HepG2 (cell line): ENCODE data around the gene PACS1. TPM values are rescaled to one million over a fixed set of nuclear protein-coding genes. Genes with fewer than 3 reads are reported as not detected.
A peak's percentile ranks its signal among the peaks of the same experiment; 100 is the strongest.

Source experiments
- ATAC-seq: fragments of 200-7000 bp; cut with Tn5 transposase; 3 replicates; pipeline ENCODE4 v1.9.1; 2020; ENCODE audit warnings: mild to moderate bottlenecking, moderate library complexity
- BruUV-seq: library from RNA; stranded (reverse); fragments of 400-500 nt; replicated peaks from 2 replicates; lab custom pipeline; 2021; lab: Mats Ljungman, UMichigan
- CTCF ChIA-PET: fragments of 300-600 bp; formaldehyde crosslinking; extraction: SDS; loops from one replicate; lab custom pipeline; 2021; ENCODE audit warnings: low total read pairs, inconsistent platforms, low intra/inter-chr PET ratio; lab: Yijun Ruan, JAX
- POLR2A ChIA-PET: fragments of 350-600 bp; sonication (Branson Sonifier 250); formaldehyde crosslinking; loops from one replicate; lab custom pipeline; 2020; ENCODE audit warnings: antibody characterized with exemption, inconsistent platforms; lab: Yijun Ruan, JAX
- DNase-seq: peaks from one replicate; pipeline ENCODE4 v3.0.0-alpha.2; 2015; ENCODE audit warnings: low spot score
- FAIRE-seq: peaks from 3 replicates; lab custom pipeline; 2011; peaks lifted over from hg19 to GRCh38; lab: Jason Lieb, UNC
- H2AFZ ChIP-seq: one replicate; pipeline ENCODE4 v1.6.1; 2011; ENCODE audit warnings: low read length, inconsistent platforms
- H3K27ac ChIP-seq: fragments of 300-600 bp; 3 replicates; pipeline ENCODE4 v1.8.0; 2011; ENCODE audit warnings: mixed run types, mild to moderate bottlenecking, mixed read lengths, low read length, inconsistent platforms; ENCODE audit not compliant: insufficient read depth; ENCODE audit errors: extremely low read length
- H3K27me3 ChIP-seq, 2 experiments: fragments of 200-600 bp in 1 of 2; 2 replicates in 1 of 2; 3 replicates in 1 of 2; pipeline versions ENCODE4 v1.6.0 to v1.8.0; 2011; ENCODE audit warnings: low read length in 2 of 2, mild to moderate bottlenecking in 2 of 2, moderate library complexity in 2 of 2, inconsistent platforms in 1 of 2; ENCODE audit not compliant: insufficient read depth in 2 of 2, control insufficient read depth in 1 of 2
- H3K36me3 ChIP-seq, 2 experiments: fragments of 200-600 bp in 1 of 2; replicated peaks in 1 of 2; 2 replicates in 1 of 2; 3 replicates in 1 of 2; pipeline versions ENCODE4 v1.5.1 to v1.8.0; 2011; ENCODE audit warnings: low read length in 2 of 2, inconsistent platforms in 1 of 2; ENCODE audit not compliant: insufficient read depth in 2 of 2, control insufficient read depth in 1 of 2
- H3K4me1 ChIP-seq: 2 replicates; pipeline ENCODE4 v1.5.1; 2012; ENCODE audit warnings: low read length, inconsistent platforms; ENCODE audit not compliant: insufficient read depth
- H3K4me2 ChIP-seq: 2 replicates; pipeline ENCODE4 v1.6.0; 2011; ENCODE audit warnings: low read depth, low read length, inconsistent platforms
- H3K4me3 ChIP-seq, 3 experiments: fragments of 200-600 bp in 1 of 3; sonication (generic), shearing (Covaris generic) in 1 of 3; replicated peaks in 1 of 3; 2 replicates each; pipeline ENCODE4 v1.5.1; 2011 to 2016; ENCODE audit warnings: low read length in 3 of 3, inconsistent platforms in 2 of 3, low read depth in 2 of 3, mild to moderate bottlenecking in 2 of 3, control low read depth in 1 of 3, mixed read lengths in 1 of 3; ENCODE audit not compliant: insufficient read depth in 1 of 3
- H3K79me2 ChIP-seq: one replicate; pipeline ENCODE4 v1.6.1; 2011; ENCODE audit warnings: low read length, inconsistent platforms; ENCODE audit not compliant: insufficient read depth
- H3K9ac ChIP-seq: 2 replicates; pipeline ENCODE4 v1.6.0; 2011; ENCODE audit warnings: mild to moderate bottlenecking, low read depth, low read length, inconsistent platforms; ENCODE audit not compliant: insufficient read depth
- H3K9me3 ChIP-seq: 2 replicates; pipeline ENCODE4 v1.5.1; 2012; ENCODE audit warnings: mild to moderate bottlenecking, low read length
- H4K20me1 ChIP-seq: 2 replicates; pipeline ENCODE4 v1.6.0; 2011; ENCODE audit warnings: inconsistent platforms, mild to moderate bottlenecking, low read length, moderate library complexity; ENCODE audit not compliant: insufficient read depth
- BHLHE40 ChIP-seq: IDR thresholded peaks from 2 replicates; pipeline ENCODE4 v1.6.1; 2011; ENCODE audit warnings: low read length, improper control_type of control experiment
- CREM ChIP-seq, 2 experiments: sonication (generic) in 1 of 2; formaldehyde crosslinking in 1 of 2; IDR thresholded peaks; 2 replicates each; pipeline versions ENCODE4 v1.4.0 to v1.6.1; 2016 to 2020; ENCODE audit warnings: antibody characterized with exemption in 1 of 2, mild to moderate bottlenecking in 1 of 2, missing genetic modification reagents in 1 of 2
- KLF16 ChIP-seq, 2 experiments: sonication (generic) in 1 of 2; formaldehyde crosslinking in 1 of 2; IDR thresholded peaks; 2 replicates each; pipeline versions ENCODE4 v1.6.1 to v1.8.0; 2016 to 2023; ENCODE audit warnings: missing genetic modification reagents in 2 of 2, missing compliant biosample characterization in 1 of 2
- KLF6 ChIP-seq: IDR thresholded peaks from 2 replicates; pipeline ENCODE4 v1.8.0; 2016; ENCODE audit warnings: missing biosample characterization, missing genetic modification reagents
- MTA3 ChIP-seq: sonication (generic); formaldehyde crosslinking; IDR thresholded peaks from 2 replicates; pipeline ENCODE4 v1.4.0; 2020; ENCODE audit warnings: missing genetic modification reagents
- MTF1 ChIP-seq: sonication (generic); formaldehyde crosslinking; IDR thresholded peaks from 2 replicates; pipeline ENCODE4 v1.5.0; 2020; ENCODE audit warnings: missing genetic modification reagents
- PHF21A ChIP-seq: sonication (generic); formaldehyde crosslinking; IDR thresholded peaks from 2 replicates; pipeline ENCODE4 v1.5.0; 2020; ENCODE audit warnings: mild to moderate bottlenecking, missing genetic modification reagents
- ZNF264 ChIP-seq: sonication (generic); formaldehyde crosslinking; IDR thresholded peaks from 2 replicates; pipeline ENCODE4 v1.4.0; 2020; ENCODE audit warnings: missing genetic modification reagents
- ZNF598 ChIP-seq: sonication (generic); formaldehyde crosslinking; IDR thresholded peaks from 2 replicates; pipeline ENCODE4 v1.5.1; 2020; ENCODE audit warnings: mild to moderate bottlenecking, missing genetic modification reagents, borderline replicate concordance
- ZNF788 ChIP-seq: sonication (generic); formaldehyde crosslinking; IDR thresholded peaks from 2 replicates; pipeline ENCODE4 v1.5.0; 2020; ENCODE audit warnings: mild to moderate bottlenecking, missing genetic modification reagents, borderline replicate concordance
- WGBS: methylation state at CpG from one replicate; pipeline ENCODE4 v1.1.6; 2017; ENCODE audit warnings: low lambda C conversion rate; 5-methylcytosine and 5-hydroxymethylcytosine counted together
- in situ Hi-C: cut with HindIII; loops from 2 replicates; pipeline ENCODE4 v1.10.0; 2017; ENCODE audit warnings: low pct_unique_long_range_greater_than_20kb; ENCODE audit not compliant: extremely low pct_ligation_motif_present
- intact Hi-C: fragments of 100-400 bp; cut with micrococcal nuclease; formaldehyde crosslinking; loops from one replicate; pipeline ENCODE4 v1.10.0; 2022; ENCODE audit not compliant: unreplicated experiment
- polyA plus RNA-seq, 8 experiments: library from polyadenylated mRNA; depleted of rRNA in 3 of 8; stranded (reverse) in 7 of 8; unstranded in 1 of 8; fragments of >200 nt; fragmentation: Illumina TruSeq in 4 of 8; extraction: Trizol in 4 of 8; gene quantifications; 2 replicates each; pipeline versions ENCODE4 v1.2.1 to v1.2.3, GENCODE V29; 2011 to 2016; ENCODE audit warnings: low read depth in 4 of 8, missing spikeins in 1 of 8, mixed read lengths in 1 of 8; ENCODE audit not compliant: insufficient read depth in 1 of 8
- total RNA-seq, 5 experiments: library from RNA; depleted of rRNA; stranded (reverse); fragments of >200 nt; fragmentation: Illumina TruSeq; extraction: Trizol; gene quantifications; 2 replicates each; pipeline ENCODE4 v1.2.3, GENCODE V29; 2016; ENCODE audit warnings: low read depth in 1 of 5
- TF ChIP-seq, protein P1 (sequence below): sonication (generic); formaldehyde crosslinking; IDR thresholded peaks from 2 replicates; pipeline ENCODE4 v1.4.0; 2020; ENCODE audit warnings: low read depth, mild to moderate bottlenecking, missing genetic modification reagents
- TF ChIP-seq, protein P2 (sequence below): sonication (generic); formaldehyde crosslinking; IDR thresholded peaks from 2 replicates; pipeline ENCODE4 v1.5.1; 2020; ENCODE audit warnings: mild to moderate bottlenecking, missing genetic modification reagents

PACS1 gene
- total and polyA plus RNA-seq, 2 of the 13 experiments (the other 11 are each of a cell fraction or from before 2014, with no cell fraction given) = 7.6 to 8.6 TPM

DNA sequence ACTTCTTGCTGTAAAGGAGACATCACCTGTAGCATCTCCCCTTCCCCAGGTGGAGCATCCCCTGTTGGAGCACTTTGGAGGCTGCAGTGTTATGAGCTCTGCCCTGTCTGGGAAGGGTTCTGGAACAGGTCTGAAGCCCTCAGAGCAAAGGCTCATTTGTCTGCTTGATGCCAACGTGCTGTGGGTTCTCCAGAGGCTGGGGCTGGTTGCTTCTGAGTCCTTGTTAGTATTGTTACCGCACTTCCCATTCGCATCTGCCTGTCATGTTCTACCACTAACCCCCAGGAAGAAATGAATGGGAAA lies 73.1 kb downstream of the PACS1 start:
- no peak for DNase-seq
- ChIA-PET CTCF (no interaction called here), POLR2A (no interaction called here)
- no peak overlapping the region for H3K27ac ChIP-seq
- in situ Hi-C loops (no loop called here), intact Hi-C loops (no loop called here)
- no peak for TF ChIP-seq MTA3
- no peak for TF ChIP-seq PHF21A (CRISPR knock-in tag)
- TF ChIP-seq, protein P1, sequence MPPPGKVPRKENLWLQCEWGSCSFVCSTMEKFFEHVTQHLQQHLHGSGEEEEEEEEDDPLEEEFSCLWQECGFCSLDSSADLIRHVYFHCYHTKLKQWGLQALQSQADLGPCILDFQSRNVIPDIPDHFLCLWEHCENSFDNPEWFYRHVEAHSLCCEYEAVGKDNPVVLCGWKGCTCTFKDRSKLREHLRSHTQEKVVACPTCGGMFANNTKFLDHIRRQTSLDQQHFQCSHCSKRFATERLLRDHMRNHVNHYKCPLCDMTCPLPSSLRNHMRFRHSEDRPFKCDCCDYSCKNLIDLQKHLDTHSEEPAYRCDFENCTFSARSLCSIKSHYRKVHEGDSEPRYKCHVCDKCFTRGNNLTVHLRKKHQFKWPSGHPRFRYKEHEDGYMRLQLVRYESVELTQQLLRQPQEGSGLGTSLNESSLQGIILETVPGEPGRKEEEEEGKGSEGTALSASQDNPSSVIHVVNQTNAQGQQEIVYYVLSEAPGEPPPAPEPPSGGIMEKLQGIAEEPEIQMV = no peak
- TF ChIP-seq CREM (IDR thresholded peaks at IDR 0.05) = no peak
- no peak for TF ChIP-seq CREM (CRISPR knock-in tag; IDR thresholded peaks at IDR 0.05)
- TF ChIP-seq ZNF788 (CRISPR knock-in tag) = no peak
- no peak for TF ChIP-seq MTF1
- no peak for TF ChIP-seq KLF6 (CRISPR knock-in tag)
- TF ChIP-seq, protein P2, sequence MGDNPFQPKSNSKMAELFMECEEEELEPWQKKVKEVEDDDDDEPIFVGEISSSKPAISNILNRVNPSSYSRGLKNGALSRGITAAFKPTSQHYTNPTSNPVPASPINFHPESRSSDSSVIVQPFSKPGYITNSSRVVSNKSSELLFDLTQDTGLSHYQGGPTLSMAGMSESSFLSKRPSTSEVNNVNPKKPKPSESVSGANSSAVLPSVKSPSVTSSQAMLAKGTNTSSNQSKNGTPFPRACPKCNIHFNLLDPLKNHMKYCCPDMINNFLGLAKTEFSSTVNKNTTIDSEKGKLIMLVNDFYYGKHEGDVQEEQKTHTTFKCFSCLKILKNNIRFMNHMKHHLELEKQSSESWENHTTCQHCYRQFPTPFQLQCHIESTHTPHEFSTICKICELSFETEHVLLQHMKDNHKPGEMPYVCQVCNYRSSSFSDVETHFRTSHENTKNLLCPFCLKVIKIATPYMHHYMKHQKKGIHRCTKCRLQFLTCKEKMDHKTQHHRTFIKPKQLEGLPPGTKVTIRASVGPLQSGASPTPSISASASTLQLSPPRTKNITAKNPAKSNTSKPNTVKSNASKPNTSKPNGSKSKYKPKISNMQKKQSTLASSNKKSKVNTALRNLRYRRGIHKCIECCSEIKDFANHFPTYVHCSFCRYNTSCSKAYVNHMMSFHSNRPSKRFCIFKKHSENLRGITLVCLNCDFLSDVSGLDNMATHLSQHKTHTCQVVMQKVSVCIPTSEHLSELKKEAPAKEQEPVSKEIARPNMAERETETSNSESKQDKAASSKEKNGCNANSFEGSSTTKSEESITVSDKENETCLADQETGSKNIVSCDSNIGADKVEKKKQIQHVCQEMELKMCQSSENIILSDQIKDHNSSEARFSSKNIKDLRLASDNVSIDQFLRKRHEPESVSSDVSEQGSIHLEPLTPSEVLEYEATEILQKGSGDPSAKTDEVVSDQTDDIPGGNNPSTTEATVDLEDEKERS (CRISPR knock-in tag) = no peak
- no peak for TF ChIP-seq BHLHE40
- no peak for TF ChIP-seq ZNF264
- TF ChIP-seq KLF16 (CRISPR knock-in tag; IDR thresholded peaks at IDR 0.05) = no peak
- TF ChIP-seq ZNF598 = no peak
- ATAC-seq = no peak
- no peak overlapping the region for H2AFZ ChIP-seq
- BruUV-seq = no TSS peak
- no peaks in the 10 kb centered on the region for H3K9me3 ChIP-seq
- no peaks in the 10 kb centered on the region for H3K79me2 ChIP-seq
- H3K9ac ChIP-seq = no peak overlapping the region
- 91% methylated on average over 2 of the region's 3 CpGs for WGBS
- H3K27me3 ChIP-seq = no peaks in the 10 kb centered on the region
- peak overlapping the region; percentile 0; the same call in 1 of the 2 replicates for H3K4me2 ChIP-seq
- H3K4me3 ChIP-seq = no peak overlapping the region
- no peaks in the 10 kb centered on the region for H3K36me3 ChIP-seq
- H4K20me1 ChIP-seq = no peaks in the 10 kb centered on the region
- H3K4me1 ChIP-seq = peaks cover 64% of the 10 kb centered on the region
- FAIRE-seq = no peak
